Natural killer cell (primary cell): ENCODE data around the gene RFX1. TPM values are rescaled to one million over a fixed set of nuclear protein-coding genes. Genes with fewer than 3 reads are reported as not detected.

ENCODE experiments used
- ATAC-seq, 3 donors: fragments of 150-1000 bp in 2 of 3; fragments of 200-7000 bp in 1 of 3; cut with Tn5 transposase; 1 replicate in 1 of 3; 2 replicates in 2 of 3; pipeline ENCODE4 v1.10.0; 2021; ENCODE audit warnings: mild to moderate bottlenecking in 2 of 3, moderate library complexity in 2 of 3
- DNase-seq, 2 donors: peaks; one replicate each; pipeline versions ENCODE4 v3.0.0 to v3.0.0-alpha.2; 2013 to 2021; ENCODE audit warnings: mixed read lengths in 1 of 2
- H3K27ac ChIP-seq: one replicate; pipeline ENCODE4 v1.5.1; 2013; ENCODE audit warnings: mild to moderate bottlenecking, low read length
- H3K27me3 ChIP-seq: one replicate; pipeline ENCODE4 v1.6.1; 2013; ENCODE audit warnings: low read length; ENCODE audit not compliant: control insufficient read depth, insufficient read depth
- H3K36me3 ChIP-seq: one replicate; pipeline ENCODE4 v1.6.1; 2013; ENCODE audit warnings: low read length; ENCODE audit not compliant: control insufficient read depth, insufficient read depth
- H3K4me1 ChIP-seq: one replicate; pipeline ENCODE4 v1.6.1; 2013; ENCODE audit warnings: low read length; ENCODE audit not compliant: control insufficient read depth, insufficient read depth
- H3K4me3 ChIP-seq: one replicate; pipeline ENCODE4 v1.5.1; 2013; ENCODE audit warnings: low read length
- H3K9me3 ChIP-seq: one replicate; pipeline ENCODE4 v1.6.1; 2013; ENCODE audit warnings: low read length; ENCODE audit not compliant: control insufficient read depth, insufficient read depth
- H3K27ac Mint-ChIP-seq, 2 donors: one replicate each; pipeline ENCODE4 v1.8.0; 2022; ENCODE audit warnings: mild to moderate bottlenecking in 2 of 2, mixed read lengths in 2 of 2, moderate library complexity in 1 of 2
- H3K27me3 Mint-ChIP-seq, 2 donors: one replicate each; pipeline ENCODE4 v1.8.0; 2022; ENCODE audit warnings: low read depth in 2 of 2, mixed read lengths in 2 of 2
- H3K36me3 Mint-ChIP-seq: one replicate; pipeline ENCODE4 v1.8.0; 2022; ENCODE audit warnings: mixed read lengths
- H3K4me1 Mint-ChIP-seq, 2 donors: one replicate each; pipeline ENCODE4 v1.8.0; 2022; ENCODE audit warnings: mixed read lengths in 2 of 2
- H3K4me3 Mint-ChIP-seq: one replicate; pipeline ENCODE4 v1.8.0; 2022; ENCODE audit warnings: mild to moderate bottlenecking, moderate library complexity, mixed read lengths
- H3K9me3 Mint-ChIP-seq, 2 donors: one replicate each; pipeline ENCODE4 v1.8.0; 2022; ENCODE audit warnings: mixed read lengths in 2 of 2
- CTCF ChIP-seq: fragments of 200-600 bp; IDR thresholded peaks from one replicate; pipeline ENCODE4 v1.8.0; 2022; ENCODE audit warnings: antibody characterized with exemption
- WGBS: methylation state at CpG from one replicate; pipeline ENCODE4 v1.1.7; 2013; ENCODE audit warnings: missing lambda C conversion rate; ENCODE audit not compliant: insufficient coverage; 5-methylcytosine and 5-hydroxymethylcytosine counted together
- intact Hi-C: fragments of 100-400 bp; cut with micrococcal nuclease; formaldehyde crosslinking; loops from one replicate; pipeline ENCODE4 v1.14.2; 2022
- total RNA-seq, 4 donors: library from RNA; stranded (reverse); fragments of 120-200 nt in 1 of 4; gene quantifications; one replicate each; pipeline versions ENCODE4 v1.2.3 to v1.2.4, GENCODE V29; 2013 to 2022

The RFX1 gene
- total RNA-seq, 3 donors from 2014 or later (not counting 1 experiment from before 2014, with no cell fraction given), result 26.0 to 31.8 (median 30.5) TPM

DNA sequence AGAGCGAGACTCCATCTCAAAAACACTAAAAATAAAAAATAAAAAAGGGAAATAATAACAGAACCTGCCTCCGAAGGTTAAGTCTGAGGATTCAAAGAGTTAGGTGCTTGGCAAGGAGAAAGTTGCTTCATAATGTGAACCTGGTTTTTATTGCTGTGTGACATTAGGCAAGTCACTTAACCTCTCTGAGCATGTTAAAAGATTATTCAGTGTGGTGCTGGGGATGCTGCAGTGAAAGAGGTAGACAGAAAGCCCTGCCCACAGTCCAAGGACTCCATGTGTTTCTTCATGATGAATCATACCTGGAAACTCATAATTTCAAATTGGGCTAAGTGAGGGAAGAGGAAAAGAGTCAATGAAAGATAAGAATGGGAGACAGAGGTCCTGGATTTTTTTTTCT is 27.8 kb upstream of the RFX1 start:
- no peak for TF ChIP-seq CTCF
- Mint-ChIP-seq H3K9me3 (no peaks in the 10 kb centered on the region), H3K4me3 (peak overlapping the region; percentile 70), H3K4me1 (peaks cover 23 to 57% of the 10 kb centered on the region in 2 donors), H3K36me3 (no peaks in the 10 kb centered on the region), H3K27ac (peak overlapping the region; percentile 75 to 80), H3K27me3 (no peaks in the 10 kb centered on the region)
- no peak overlapping the region for H3K4me3 ChIP-seq
- no peaks in the 10 kb centered on the region for H3K27me3 ChIP-seq
- DNase-seq (no peak), ATAC-seq (no peak)
- H3K36me3 ChIP-seq, result peaks cover 12% of the 10 kb centered on the region
- peaks cover 40% of the 10 kb centered on the region for H3K4me1 ChIP-seq
- WGBS, result 95% methylated on average over 1 of the region's 2 CpGs
- H3K9me3 ChIP-seq, result no peaks in the 10 kb centered on the region
- intact Hi-C loops, result loop anchor here (2.0 to 5.0 kb wide), 2 partner anchors 47 to 153 kb away; no protein-coding TSS in a partner anchor
- peak overlapping the region; percentile 19 for H3K27ac ChIP-seq

- Mint-ChIP-seq H3K4me3 (peak within 1 kb of the TSS; percentile 95), H3K4me1 (peaks cover 23 to 51% of the 10 kb centered on the region in 2 donors), H3K9me3 (no peaks in the 10 kb centered on the region), H3K36me3 (no peaks in the 10 kb centered on the region), H3K27me3 (no peaks in the 10 kb centered on the region), H3K27ac (peak within 1 kb of the TSS; percentile 92 to 93)
- Histone ChIP-seq H3K9me3 (no peaks in the 10 kb centered on the region), H3K4me1 (peaks cover 40% of the 10 kb centered on the region), H3K27me3 (no peaks in the 10 kb centered on the region), H3K4me3 (peak within 1 kb of the TSS; percentile 96), H3K36me3 (peaks cover 4% of the 10 kb centered on the region), H3K27ac (peak within 1 kb of the TSS; percentile 99)
- WGBS, result under 1% methylated on average over 61 of the region's 63 CpGs
- intact Hi-C loops, result loop anchor here (1.0 to 5.0 kb wide), 4 partner anchors 45 to 151 kb away; partner anchors contain the start of gene DCAF15
- peak; percentile 54 for TF ChIP-seq CTCF
- ATAC-seq (peak; percentile 79 to 90 (median 80)), DNase-seq (peak; percentile 77 to 90)
These were observed 25.8 kb upstream of the RFX1 start, which contains the start of gene IL27RA for GRCh38 chr19:14031719-14032480. Gene IL27RA, plus strand, starts transcription at chr19:14031762. Its CDS starts 111 bp downstream, at chr19:14031873.

GRCh38 chr19:14030997-14031718 is 25.0 kb upstream of the RFX1 start:
- ATAC-seq (no peak), DNase-seq (peak in 1 of 2 donors; percentile 29)
- no peaks in the 10 kb centered on the region for H3K9me3 Mint-ChIP-seq

More at GRCh38 chr19:14030997-14031718, 25.0 kb upstream of the RFX1 start:
- H3K4me3 ChIP-seq, result peak overlapping the region; percentile 96
- no peaks in the 10 kb centered on the region for H3K27me3 ChIP-seq
- peaks cover 40% of the 10 kb centered on the region for H3K4me1 ChIP-seq
- intact Hi-C loops, result loop anchor here (5.0 kb wide), 1 partner anchor 44 kb away; no protein-coding TSS in a partner anchor
- H3K9me3 ChIP-seq, result no peaks in the 10 kb centered on the region
- peaks cover 3% of the 10 kb centered on the region for H3K36me3 ChIP-seq
- Mint-ChIP-seq H3K4me1 (peaks cover 20 to 48% of the 10 kb centered on the region in 2 donors), H3K36me3 (no peaks in the 10 kb centered on the region), H3K27ac (peak overlapping the region; percentile 92 to 93), H3K27me3 (no peaks in the 10 kb centered on the region), H3K4me3 (peak overlapping the region; percentile 95)
- WGBS, result 25% methylated on average over 12 of the region's 20 CpGs
- peak overlapping the region; percentile 99 for H3K27ac ChIP-seq
- no peak for TF ChIP-seq CTCF
